Esophagus muscularis mucosa (tissue), 3 donors: Measurements from ENCODE around the gene UBE2O.

Source experiments
- POLR2A ChIP-seq: fragments of 450-650 bp; IDR thresholded peaks from one replicate; pipeline ENCODE4 v1.6.1; 2017; ENCODE audit warnings: antibody characterized with exemption, moderate library complexity, mild to moderate bottlenecking, low read depth
- POLR2AphosphoS5 ChIP-seq, 2 donors: sonication (generic); formaldehyde crosslinking; IDR thresholded peaks; one replicate each; pipeline ENCODE4 v1.6.1; 2017; ENCODE audit warnings: antibody characterized with exemption in 2 of 2
- TF ChIP-seq, protein P1 (sequence below), 3 experiments: fragments of 200-600 bp in 2 of 3; fragments of 450-650 bp in 1 of 3; sonication (generic) in 2 of 3; IDR thresholded peaks; one replicate each; pipeline ENCODE4 v1.5.1; 2017 to 2019; ENCODE audit warnings: antibody characterized with exemption in 3 of 3, mild to moderate bottlenecking in 2 of 3, moderate library complexity in 1 of 3

DNA sequence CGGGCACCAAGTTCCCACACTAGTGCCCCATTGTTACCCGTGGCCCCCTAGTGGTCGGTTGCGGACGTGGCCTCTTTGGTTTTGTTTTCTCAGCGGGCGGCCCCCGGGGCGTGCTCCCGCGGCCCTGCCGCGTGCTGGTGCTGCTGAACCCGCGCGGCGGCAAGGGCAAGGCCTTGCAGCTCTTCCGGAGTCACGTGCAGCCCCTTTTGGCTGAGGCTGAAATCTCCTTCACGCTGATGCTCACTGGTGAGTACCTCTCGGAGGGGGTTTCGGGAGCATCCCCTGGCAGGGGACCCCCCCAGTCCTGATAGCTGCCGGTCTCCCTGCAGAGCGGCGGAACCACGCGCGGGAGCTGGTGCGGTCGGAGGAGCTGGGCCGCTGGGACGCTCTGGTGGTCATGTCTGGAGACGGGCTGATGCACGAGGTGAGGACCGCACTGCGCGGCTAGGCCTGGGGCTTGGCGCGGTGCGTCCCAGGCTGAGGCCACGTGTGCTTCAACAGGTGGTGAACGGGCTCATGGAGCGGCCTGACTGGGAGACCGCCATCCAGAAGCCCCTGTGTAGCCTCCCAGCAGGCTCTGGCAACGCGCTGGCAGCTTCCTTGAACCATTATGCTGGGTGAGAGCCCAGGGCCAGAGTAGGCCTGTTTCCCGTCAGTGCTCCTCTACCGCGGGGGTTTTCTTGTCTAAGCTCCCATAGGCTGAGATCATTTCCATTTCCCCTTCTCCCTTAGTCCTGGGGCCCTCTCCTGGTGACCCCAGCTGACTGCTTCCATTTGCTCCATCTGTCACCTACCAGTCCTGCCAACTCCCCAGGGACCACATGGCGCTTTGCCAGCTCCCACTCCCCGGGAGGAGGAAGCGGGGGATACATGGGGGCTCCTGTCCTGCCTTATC, 66.8 kb downstream of the UBE2O start:
- TF ChIP-seq POLR2A (no peak), POLR2AphosphoS5 (IDR thresholded peaks at IDR 0.05) (peak in 1 of 2 donors; percentile 22)
- TF ChIP-seq, protein P1, sequence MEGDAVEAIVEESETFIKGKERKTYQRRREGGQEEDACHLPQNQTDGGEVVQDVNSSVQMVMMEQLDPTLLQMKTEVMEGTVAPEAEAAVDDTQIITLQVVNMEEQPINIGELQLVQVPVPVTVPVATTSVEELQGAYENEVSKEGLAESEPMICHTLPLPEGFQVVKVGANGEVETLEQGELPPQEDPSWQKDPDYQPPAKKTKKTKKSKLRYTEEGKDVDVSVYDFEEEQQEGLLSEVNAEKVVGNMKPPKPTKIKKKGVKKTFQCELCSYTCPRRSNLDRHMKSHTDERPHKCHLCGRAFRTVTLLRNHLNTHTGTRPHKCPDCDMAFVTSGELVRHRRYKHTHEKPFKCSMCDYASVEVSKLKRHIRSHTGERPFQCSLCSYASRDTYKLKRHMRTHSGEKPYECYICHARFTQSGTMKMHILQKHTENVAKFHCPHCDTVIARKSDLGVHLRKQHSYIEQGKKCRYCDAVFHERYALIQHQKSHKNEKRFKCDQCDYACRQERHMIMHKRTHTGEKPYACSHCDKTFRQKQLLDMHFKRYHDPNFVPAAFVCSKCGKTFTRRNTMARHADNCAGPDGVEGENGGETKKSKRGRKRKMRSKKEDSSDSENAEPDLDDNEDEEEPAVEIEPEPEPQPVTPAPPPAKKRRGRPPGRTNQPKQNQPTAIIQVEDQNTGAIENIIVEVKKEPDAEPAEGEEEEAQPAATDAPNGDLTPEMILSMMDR (IDR thresholded peaks at IDR 0.05): peak; percentile 74 to 96 (median 82)
